Muscle of leg (tissue), 11 donors: ENCODE data around the gene CTRB2. TPM values are rescaled to one million over a fixed set of nuclear protein-coding genes. Genes with fewer than 3 reads are reported as not detected.
"Not testable (repeated sequence)": the region's sequence is repeated elsewhere in the genome, so short reads cannot be mapped to it uniquely, and the experiment has no call there.

Experiments
- DNase-seq: peaks from one replicate; pipeline ENCODE4 v3.0.0; 2013
- H3K27ac ChIP-seq: one replicate; pipeline ENCODE4 v1.5.1; 2013; ENCODE audit warnings: mild to moderate bottlenecking, low read length, control low read depth
- H3K27me3 ChIP-seq: one replicate; pipeline ENCODE4 v1.6.1; 2013; ENCODE audit warnings: low read length; ENCODE audit not compliant: control insufficient read depth, insufficient read depth
- H3K36me3 ChIP-seq: one replicate; pipeline ENCODE4 v1.6.1; 2013; ENCODE audit warnings: low read length; ENCODE audit not compliant: control insufficient read depth, insufficient read depth
- H3K4me1 ChIP-seq: one replicate; pipeline ENCODE4 v1.6.1; 2013; ENCODE audit warnings: low read length; ENCODE audit not compliant: control insufficient read depth, insufficient read depth
- H3K4me3 ChIP-seq: one replicate; pipeline ENCODE4 v1.5.1; 2013; ENCODE audit warnings: low read length, control low read depth
- H3K9me3 ChIP-seq: replicated peaks from 2 replicates; pipeline ENCODE4 v1.6.1; 2013; ENCODE audit warnings: low read depth, low read length; ENCODE audit not compliant: control insufficient read depth
- WGBS: methylation state at CpG from one replicate; pipeline ENCODE4 v1.1.5; 2013; ENCODE audit warnings: missing lambda C conversion rate; ENCODE audit not compliant: insufficient coverage; 5-methylcytosine and 5-hydroxymethylcytosine counted together
- polyA plus RNA-seq, 8 donors: library from polyadenylated mRNA; unstranded; fragments of 120-200 nt; gene quantifications; one replicate each; pipeline versions ENCODE4 v1.2.1 to v1.2.3, GENCODE V29; 2013; ENCODE audit warnings: inconsistent platforms in 1 of 8, low replicate concordance in 1 of 8; ENCODE audit not compliant: insufficient read length in 8 of 8, insufficient read depth in 1 of 8
- total RNA-seq: library from RNA; stranded (reverse); fragments of 120-200 nt; gene quantifications from one replicate; pipeline ENCODE4 v1.2.4, GENCODE V29; 2013

The CTRB2 gene
- total and polyA plus RNA-seq, 9 donors: 0.17 to 0.52 (median 0.28) TPM; not detected in 3

- not testable (repeated sequence) for H3K27me3 ChIP-seq, H3K36me3 ChIP-seq, H3K9me3 ChIP-seq, H3K4me3 ChIP-seq, DNase-seq, H3K27ac ChIP-seq
- WGBS: no CpG with 5 or more reads among the region's 19 CpGs
- H3K4me1 ChIP-seq: peaks cover 10% of the 10 kb centered on the region
Measured at GRCh38 chr16:75205438-75205837, 1.5 kb downstream of the CTRB2 start.

GRCh38 chr16:75204905-75205304 is 2.1 kb downstream of the CTRB2 start:
- H3K27ac ChIP-seq, H3K36me3 ChIP-seq, H3K4me3 ChIP-seq, H3K9me3 ChIP-seq, H3K27me3 ChIP-seq, DNase-seq: not testable (repeated sequence)
- no CpG with 5 or more reads among the region's 20 CpGs for WGBS
- H3K4me1 ChIP-seq: peaks cover 10% of the 10 kb centered on the region

GRCh38 chr16:75204410-75204758 is 2.6 kb downstream of the CTRB2 start:
- no peaks in the 10 kb centered on the region for H3K27me3 ChIP-seq
- H3K4me3 ChIP-seq: no peak overlapping the region
- H3K27ac ChIP-seq: no peak overlapping the region
- DNase-seq: no peak
- peaks cover 10% of the 10 kb centered on the region for H3K4me1 ChIP-seq
- 100% methylated on average over 1 of the region's 6 CpGs for WGBS
- H3K9me3 ChIP-seq: no peaks in the 10 kb centered on the region
- H3K36me3 ChIP-seq: no peaks in the 10 kb centered on the region

- Histone ChIP-seq H3K4me1 (peaks cover 10% of the 10 kb centered on the region), H3K27me3 (no peaks in the 10 kb centered on the region), H3K36me3 (no peaks in the 10 kb centered on the region), H3K27ac (no peak overlapping the region), H3K9me3 (no peaks in the 10 kb centered on the region), H3K4me3 (no peak overlapping the region)
- no peak for DNase-seq
- 81% methylated on average over 11 of the region's 13 CpGs for WGBS
Measured at GRCh38 chr16:75203667-75204409, 3.1 kb downstream of the CTRB2 start.

- Histone ChIP-seq H3K36me3 (no peaks in the 10 kb centered on the region), H3K9me3 (no peaks in the 10 kb centered on the region), H3K27ac (no peak overlapping the region), H3K4me1 (peaks cover 2% of the 10 kb centered on the region), H3K27me3 (peaks cover 3% of the 10 kb centered on the region), H3K4me3 (no peak overlapping the region)
- peak; percentile 57 for DNase-seq
- WGBS: 77% methylated on average over 9 of the region's 12 CpGs
Measured at GRCh38 chr16:75203096-75203495, 3.9 kb downstream of the CTRB2 start.

GRCh38 chr16:75202069-75202590 is 4.8 kb downstream of the CTRB2 start:
- Histone ChIP-seq H3K4me3 (no peak overlapping the region), H3K36me3 (no peaks in the 10 kb centered on the region), H3K4me1 (no peaks in the 10 kb centered on the region), H3K9me3 (no peaks in the 10 kb centered on the region), H3K27me3 (peaks cover 5% of the 10 kb centered on the region), H3K27ac (no peak overlapping the region)
- 100% methylated on average over 1 of the region's 13 CpGs for WGBS
- no peak for DNase-seq

GRCh38 chr16:75198135-75198600 is 8.8 kb downstream of the CTRB2 start:
- Histone ChIP-seq H3K4me3 (no peak overlapping the region), H3K27me3 (peaks cover 14% of the 10 kb centered on the region), H3K4me1 (no peaks in the 10 kb centered on the region), H3K36me3 (no peaks in the 10 kb centered on the region), H3K9me3 (no peaks in the 10 kb centered on the region), H3K27ac (no peak overlapping the region)
- DNase-seq: no peak
- WGBS: 25% methylated on average over 16 of the region's 18 CpGs

- no peak overlapping the region for H3K27ac ChIP-seq
Measured at GRCh38 chr16:75197522-75198134, 9.3 kb downstream of the CTRB2 start.

GRCh38 chr16:75196836-75197235 is 10.1 kb downstream of the CTRB2 start:
- no peak for DNase-seq
- H3K4me1 ChIP-seq: no peaks in the 10 kb centered on the region
- no peak overlapping the region for H3K4me3 ChIP-seq
- no peak overlapping the region for H3K27ac ChIP-seq
- no peaks in the 10 kb centered on the region for H3K9me3 ChIP-seq
- no peaks in the 10 kb centered on the region for H3K36me3 ChIP-seq
- peaks cover 14% of the 10 kb centered on the region for H3K27me3 ChIP-seq
- WGBS: 50% methylated on average over 6 of the region's 9 CpGs

More at GRCh38 chr16:75197522-75198134, 9.3 kb downstream of the CTRB2 start:
- peaks cover 14% of the 10 kb centered on the region for H3K27me3 ChIP-seq
- no peaks in the 10 kb centered on the region for H3K36me3 ChIP-seq
- H3K4me3 ChIP-seq: no peak overlapping the region
- no peak for DNase-seq
- no peaks in the 10 kb centered on the region for H3K9me3 ChIP-seq
- no peaks in the 10 kb centered on the region for H3K4me1 ChIP-seq
- 67% methylated on average over 9 of the region's 14 CpGs for whole genome bisulfite sequencing
